GM18505 (cell line): ENCODE data around the gene GCAT.

Source experiments
- ATAC-seq: cut with Tn5 transposase; IDR thresholded peaks from one replicate; pipeline ENCODE4 v1.9.1; 2021; ENCODE audit not compliant: unreplicated experiment
- POLR2A ChIP-seq: IDR thresholded peaks from 4 replicates; pipeline ENCODE4 v1.6.1; 2011; ENCODE audit warnings: borderline replicate concordance; ENCODE audit not compliant: insufficient read depth, insufficient read length; ENCODE audit errors: extremely low read depth

Gene GCAT

GRCh38 chr22:37771702-37772427 is 35.9 kb upstream of the GCAT start:
- ATAC-seq, result no peak
- TF ChIP-seq POLR2A, result no peak

- no peak for ATAC-seq
- no peak for TF ChIP-seq POLR2A
Observed at GRCh38 chr22:37774728-37775127, 33.0 kb upstream of the GCAT start.

- TF ChIP-seq POLR2A, result no peak
- no peak for ATAC-seq
Observed at GRCh38 chr22:37775785-37776638, 31.7 kb upstream of the GCAT start.

GRCh38 chr22:37776639-37777005 is 31.1 kb upstream of the GCAT start:
- TF ChIP-seq POLR2A, result no peak
- no peak for ATAC-seq

GRCh38 chr22:37777122-37777687 is 30.5 kb upstream of the GCAT start:
- TF ChIP-seq POLR2A, result no peak
- ATAC-seq, result no peak

GRCh38 chr22:37778370-37779009 is 29.2 kb upstream of the GCAT start:
- ATAC-seq, result no peak

GRCh38 chr22:37781434-37782059 is 26.2 kb upstream of the GCAT start:
- no peak for ATAC-seq
- no peak for TF ChIP-seq POLR2A

More at GRCh38 chr22:37778370-37779009, 29.2 kb upstream of the GCAT start:
- no peak for TF ChIP-seq POLR2A

GRCh38 chr22:37782340-37783168 is 25.2 kb upstream of the GCAT start:
- no peak for TF ChIP-seq POLR2A
- ATAC-seq, result no peak

- ATAC-seq, result no peak
- TF ChIP-seq POLR2A, result no peak
Observed at GRCh38 chr22:37784829-37785495, 22.8 kb upstream of the GCAT start.

- TF ChIP-seq POLR2A, result no peak
- ATAC-seq, result no peak
Observed at GRCh38 chr22:37790234-37790633, 17.5 kb upstream of the GCAT start.

- no peak for TF ChIP-seq POLR2A
- ATAC-seq, result no peak
Observed at GRCh38 chr22:37792494-37792893, 15.2 kb upstream of the GCAT start.

- no peak for ATAC-seq
- no peak for TF ChIP-seq POLR2A
Observed at GRCh38 chr22:37794376-37794775, 13.4 kb upstream of the GCAT start.
